NB4 (cell line): ENCODE data around the gene GTPBP2.

Source experiments
- CTCF ChIP-seq: IDR thresholded peaks from one replicate; pipeline ENCODE4 v1.5.1; 2012; ENCODE audit warnings: low read depth, low read length
- MAX ChIP-seq: IDR thresholded peaks from 2 replicates; pipeline ENCODE4 v1.6.1; 2011; ENCODE audit warnings: low read depth, low read length
- MYC ChIP-seq: IDR thresholded peaks from 2 replicates; pipeline ENCODE4 v1.6.1; 2011; ENCODE audit warnings: low read depth, low read length

- TF ChIP-seq CTCF (no peak), MYC (no peak), MAX (no peak)
Observed at GRCh38 chr6:43670623-43670986, 41.5 kb upstream of the GTPBP2 start.
